Kidney epithelial cell (primary cell): ENCODE data around the gene CCDC87. TPM values are rescaled to one million over a fixed set of nuclear protein-coding genes. Genes with fewer than 3 reads are reported as not detected.
"Not testable (repeated sequence)": the region's sequence is repeated elsewhere in the genome, so short reads cannot be mapped to it uniquely, and the experiment has no call there.

Experiments
- DNase-seq: peaks from one replicate; pipeline ENCODE4 v3.0.0-alpha.2; 2010; ENCODE audit warnings: low read depth
- H3K27me3 ChIP-seq: 2 replicates; pipeline ENCODE4 v1.6.0; 2011; ENCODE audit warnings: low read length; ENCODE audit not compliant: control insufficient read depth, insufficient read depth
- H3K36me3 ChIP-seq: 2 replicates; pipeline ENCODE4 v1.5.1; 2011; ENCODE audit warnings: low read length; ENCODE audit not compliant: control insufficient read depth, insufficient read depth
- H3K4me3 ChIP-seq: 2 replicates; pipeline ENCODE4 v1.5.1; 2011; ENCODE audit warnings: low read depth, mild to moderate bottlenecking, control low read depth, low read length
- total RNA-seq: library from RNA; depleted of rRNA; stranded (reverse); fragments of >200 nt; gene quantifications from 2 replicates; pipeline ENCODE4 v1.2.3, GENCODE V29; 2015
- TF ChIP-seq, protein P1 (sequence below): IDR thresholded peaks from 2 replicates; pipeline ENCODE4 v1.5.1; 2011; ENCODE audit warnings: mild to moderate bottlenecking, moderate library complexity, low read length, control low read depth, inconsistent platforms; ENCODE audit not compliant: insufficient read depth, poor library complexity, severe bottlenecking

The CCDC87 gene
- total RNA-seq, 1 donor from 2014 or later = 0.58 TPM

DNA sequence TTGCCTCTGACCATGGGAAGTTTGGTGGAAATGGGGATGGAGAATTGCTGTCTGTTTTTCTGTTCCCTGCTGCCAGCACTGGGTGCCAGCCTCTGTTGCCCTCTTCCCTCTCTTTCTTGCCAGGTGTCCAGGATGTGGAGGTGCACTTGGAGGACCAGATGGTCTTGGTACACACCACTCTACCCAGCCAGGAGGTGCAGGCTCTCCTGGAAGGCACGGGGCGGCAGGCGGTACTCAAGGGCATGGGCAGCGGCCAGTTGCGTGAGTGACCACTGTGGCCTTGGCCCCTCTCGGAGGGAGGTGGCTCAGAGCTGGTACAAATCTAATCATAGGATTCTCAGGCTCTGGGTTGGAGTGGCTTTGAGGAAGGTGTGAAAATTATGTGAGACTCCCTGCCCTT is 6.1 kb upstream of the CCDC87 start:
- peaks cover 1% of the 10 kb centered on the region for H3K36me3 ChIP-seq
- no peak overlapping the region for H3K4me3 ChIP-seq
- no peaks in the 10 kb centered on the region for H3K27me3 ChIP-seq
- DNase-seq = no peak
- TF ChIP-seq, protein P1, sequence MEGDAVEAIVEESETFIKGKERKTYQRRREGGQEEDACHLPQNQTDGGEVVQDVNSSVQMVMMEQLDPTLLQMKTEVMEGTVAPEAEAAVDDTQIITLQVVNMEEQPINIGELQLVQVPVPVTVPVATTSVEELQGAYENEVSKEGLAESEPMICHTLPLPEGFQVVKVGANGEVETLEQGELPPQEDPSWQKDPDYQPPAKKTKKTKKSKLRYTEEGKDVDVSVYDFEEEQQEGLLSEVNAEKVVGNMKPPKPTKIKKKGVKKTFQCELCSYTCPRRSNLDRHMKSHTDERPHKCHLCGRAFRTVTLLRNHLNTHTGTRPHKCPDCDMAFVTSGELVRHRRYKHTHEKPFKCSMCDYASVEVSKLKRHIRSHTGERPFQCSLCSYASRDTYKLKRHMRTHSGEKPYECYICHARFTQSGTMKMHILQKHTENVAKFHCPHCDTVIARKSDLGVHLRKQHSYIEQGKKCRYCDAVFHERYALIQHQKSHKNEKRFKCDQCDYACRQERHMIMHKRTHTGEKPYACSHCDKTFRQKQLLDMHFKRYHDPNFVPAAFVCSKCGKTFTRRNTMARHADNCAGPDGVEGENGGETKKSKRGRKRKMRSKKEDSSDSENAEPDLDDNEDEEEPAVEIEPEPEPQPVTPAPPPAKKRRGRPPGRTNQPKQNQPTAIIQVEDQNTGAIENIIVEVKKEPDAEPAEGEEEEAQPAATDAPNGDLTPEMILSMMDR = no peak

DNA sequence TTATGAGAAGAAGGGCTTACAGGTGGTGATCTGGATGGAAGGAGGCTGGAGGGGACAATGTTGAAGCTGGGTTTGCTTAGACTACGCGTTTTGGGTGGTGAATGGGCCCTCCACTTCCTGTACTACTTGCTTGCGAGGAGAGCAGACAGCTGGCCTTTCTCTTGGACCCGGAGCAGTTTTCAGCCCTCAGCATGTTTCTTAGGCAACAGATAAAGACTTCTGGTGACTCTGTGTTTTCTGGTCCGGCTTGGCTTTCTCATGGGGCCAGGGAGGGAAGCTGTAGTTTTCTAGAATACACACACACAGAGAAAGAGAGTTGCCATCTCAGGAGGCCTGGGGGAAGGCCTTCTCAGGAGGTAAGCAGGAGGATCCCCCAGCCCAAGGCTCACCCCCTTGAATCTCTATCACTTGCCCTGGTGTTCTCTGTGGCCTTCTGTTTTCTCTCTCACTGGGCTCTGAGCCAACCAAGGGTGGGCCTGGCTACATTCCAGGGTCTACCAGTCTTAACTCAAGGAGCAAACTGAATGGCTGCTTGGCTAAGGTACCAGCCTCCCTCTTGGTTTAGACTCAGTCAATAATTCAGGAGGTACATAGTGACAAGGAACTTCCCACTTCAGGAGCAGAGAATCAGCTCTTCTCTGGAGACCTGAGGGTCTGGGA is 2.5 kb upstream of the CCDC87 start:
- Histone ChIP-seq H3K36me3 (peaks cover 1% of the 10 kb centered on the region), H3K4me3 (no peak overlapping the region), H3K27me3 (no peaks in the 10 kb centered on the region)
- TF ChIP-seq, protein P1 = no peak
- DNase-seq = no peak

DNA sequence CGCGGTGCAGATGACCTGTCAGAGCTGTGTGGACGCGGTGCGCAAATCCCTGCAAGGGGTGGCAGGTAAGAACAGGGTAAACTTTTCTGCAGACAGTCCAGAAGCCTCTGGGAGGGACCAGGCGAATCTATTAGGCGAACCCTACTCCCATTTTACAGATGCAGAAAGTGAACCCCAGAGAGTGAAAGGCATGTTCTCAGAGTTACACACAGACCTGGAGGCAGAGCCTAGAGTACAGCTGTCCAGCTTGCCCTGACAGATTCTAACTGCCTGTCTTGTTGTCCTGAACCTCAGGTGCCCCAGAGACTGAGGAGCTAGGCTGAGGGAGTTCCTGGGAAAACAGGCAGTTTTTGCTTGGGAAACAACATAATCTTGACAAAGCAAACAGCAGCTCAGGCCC is 787 bp upstream of the CCDC87 start:
- no peaks in the 10 kb centered on the region for H3K36me3 ChIP-seq
- TF ChIP-seq, protein P1 = no peak
- no peaks in the 10 kb centered on the region for H3K27me3 ChIP-seq
- DNase-seq = no peak
- peak overlapping the region; percentile 75 for H3K4me3 ChIP-seq

DNA sequence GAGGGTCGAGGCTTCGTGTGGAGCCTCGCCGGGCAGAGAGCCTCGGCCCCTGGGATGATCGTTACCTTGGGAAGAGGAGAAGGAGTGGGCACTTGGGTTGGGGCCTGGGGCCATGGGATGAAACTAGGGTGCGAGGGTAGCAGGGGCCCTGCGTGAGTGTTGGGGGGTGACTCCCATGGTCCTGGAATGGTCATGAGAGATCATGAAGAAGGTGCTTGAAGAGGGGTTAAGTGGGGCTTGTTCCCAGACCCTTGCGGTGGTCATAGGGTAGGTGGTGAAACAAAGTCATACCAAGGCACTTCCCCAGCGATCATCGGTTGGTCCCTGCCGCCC is 406 bp upstream of the CCDC87 start:
- Histone ChIP-seq H3K27me3 (no peaks in the 10 kb centered on the region), H3K4me3 (peak overlapping the region; percentile 75), H3K36me3 (no peaks in the 10 kb centered on the region)
- no peak for DNase-seq
- TF ChIP-seq, protein P1 = no peak

DNA sequence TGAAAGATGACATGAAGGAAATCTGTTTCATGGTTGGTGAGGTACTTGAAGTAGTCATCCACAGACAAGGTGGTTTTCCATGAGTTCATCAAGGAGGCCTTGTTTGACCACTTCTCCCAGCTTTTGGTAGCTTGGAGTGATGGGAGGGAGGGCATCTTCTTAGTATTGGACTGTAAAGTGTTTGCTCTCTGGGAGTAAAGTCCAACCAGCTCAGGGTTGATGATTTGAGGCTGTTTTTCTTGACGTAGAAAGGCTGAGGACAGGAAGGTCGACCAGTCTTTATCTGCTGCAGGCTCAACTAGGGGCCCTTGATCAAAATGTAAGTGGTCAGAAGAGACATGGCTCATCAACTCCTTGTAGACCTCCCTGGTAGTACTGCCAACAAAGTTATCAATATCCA is 1.7 kb downstream of the CCDC87 start:
- DNase-seq = no peak
- no peaks in the 10 kb centered on the region for H3K27me3 ChIP-seq
- H3K4me3 ChIP-seq = no peak overlapping the region
- TF ChIP-seq, protein P1 = no peak
- no peaks in the 10 kb centered on the region for H3K36me3 ChIP-seq

GRCh38 chr11:66589996-66590675 is 2.7 kb downstream of the CCDC87 start:
- no peaks in the 10 kb centered on the region for H3K27me3 ChIP-seq
- no peaks in the 10 kb centered on the region for H3K36me3 ChIP-seq
- no peak for DNase-seq
- TF ChIP-seq, protein P1 = no peak
- H3K4me3 ChIP-seq = no peak overlapping the region

GRCh38 chr11:66589315-66589714 is 3.5 kb downstream of the CCDC87 start:
- not testable (repeated sequence) for DNase-seq

More at GRCh38 chr11:66589315-66589714, 3.5 kb downstream of the CCDC87 start:
- H3K27me3 ChIP-seq, H3K36me3 ChIP-seq, H3K4me3 ChIP-seq: not testable (repeated sequence)
